GM12878 (cell line): ENCODE data around the gene PTPRM. TPM values are rescaled to one million over a fixed set of nuclear protein-coding genes. Genes with fewer than 3 reads are reported as not detected.

Experiments
- ATAC-seq: fragments of 200-7000 bp; cut with Tn5 transposase; 3 replicates; pipeline ENCODE4 v1.9.1; 2020; ENCODE audit warnings: mild to moderate bottlenecking, moderate library complexity
- BruUV-seq: library from RNA; stranded (reverse); fragments of 400-500 nt; replicated peaks from 2 replicates; lab custom pipeline; 2021; lab: Mats Ljungman, UMichigan
- CTCF ChIA-PET: fragments of 300-600 bp; sonication (Branson Sonifier 250); formaldehyde crosslinking; extraction: SDS; loops from one replicate; lab custom pipeline; 2021; ENCODE audit warnings: inconsistent platforms; lab: Yijun Ruan, JAX
- POLR2A ChIA-PET: fragments of 350-600 bp; formaldehyde crosslinking; extraction: SDS; loops from one replicate; lab custom pipeline; 2021; ENCODE audit warnings: inconsistent platforms; lab: Charles Lee
- RAD21 ChIA-PET: fragments of 300-600 bp; sonication (Branson Sonifier 250); formaldehyde crosslinking; loops from one replicate; lab custom pipeline; 2023; ENCODE audit warnings: antibody characterized with exemption; ENCODE audit not compliant: unreplicated experiment; lab: Charles Lee
- SMC1A ChIA-PET: fragments of 300-600 bp; sonication (Branson Sonifier 250); formaldehyde crosslinking; loops from one replicate; lab custom pipeline; 2023; ENCODE audit not compliant: unreplicated experiment, uncharacterized antibody; lab: Charles Lee
- DNase-seq: peaks from one replicate; pipeline ENCODE4 v3.0.0-alpha.2; 2011; ENCODE audit warnings: low read depth, low spot score
- FAIRE-seq: peaks from 3 replicates; lab custom pipeline; 2011; peaks lifted over from hg19 to GRCh38; lab: Jason Lieb, UNC
- H2AFZ ChIP-seq: 2 replicates; pipeline ENCODE4 v1.6.0; 2011; ENCODE audit warnings: low read depth, low read length, control low read depth; ENCODE audit not compliant: control insufficient read depth
- H3K27ac ChIP-seq: 2 replicates; pipeline ENCODE4 v1.5.1; 2011; ENCODE audit warnings: control low read depth; ENCODE audit not compliant: control insufficient read depth, insufficient read depth
- H3K27me3 ChIP-seq, 2 experiments: replicated peaks in 1 of 2; 2 replicates each; pipeline versions ENCODE4 v1.6.0 to v1.6.1; 2011; ENCODE audit warnings: low read length in 1 of 2; ENCODE audit not compliant: control insufficient read depth in 2 of 2, insufficient read depth in 2 of 2
- H3K36me3 ChIP-seq, 2 experiments: 2 replicates each; pipeline ENCODE4 v1.5.1; 2011; ENCODE audit warnings: low read length in 1 of 2; ENCODE audit not compliant: control insufficient read depth in 2 of 2, insufficient read depth in 2 of 2
- H3K4me1 ChIP-seq: 2 replicates; pipeline ENCODE4 v1.6.1; 2011; ENCODE audit warnings: mild to moderate bottlenecking, low read length, moderate library complexity, mixed read lengths; ENCODE audit not compliant: control insufficient read depth, insufficient read depth
- H3K4me2 ChIP-seq: 2 replicates; pipeline ENCODE4 v1.6.0; 2011; ENCODE audit warnings: control low read depth; ENCODE audit not compliant: control insufficient read depth, insufficient read depth
- H3K4me3 ChIP-seq: fragments of 200-600 bp; sonication (generic); 2 replicates; pipeline ENCODE4 v1.5.1; 2016
- H3K79me2 ChIP-seq: 2 replicates; pipeline ENCODE4 v1.6.0; 2011; ENCODE audit warnings: low read length; ENCODE audit not compliant: control insufficient read depth, insufficient read depth
- H3K9ac ChIP-seq: 2 replicates; pipeline ENCODE4 v1.8.0; 2011; ENCODE audit warnings: low read length, control low read depth, mixed read lengths; ENCODE audit not compliant: control insufficient read depth, insufficient read depth
- H3K9me3 ChIP-seq: replicated peaks from 3 replicates; pipeline ENCODE4 v1.5.1; 2011; ENCODE audit warnings: mild to moderate bottlenecking, low read length; ENCODE audit not compliant: control insufficient read depth, insufficient read depth
- H4K20me1 ChIP-seq: 2 replicates; pipeline ENCODE4 v1.6.0; 2011; ENCODE audit not compliant: control insufficient read depth, insufficient read depth
- ATF3 ChIP-seq: IDR thresholded peaks from 2 replicates; pipeline ENCODE4 v1.6.1; 2011; ENCODE audit warnings: low read depth, mild to moderate bottlenecking, low read length, moderate library complexity, borderline replicate concordance; ENCODE audit errors: extremely low read depth
- CREB1 ChIP-seq: IDR thresholded peaks from 2 replicates; pipeline ENCODE4 v1.6.1; 2012; ENCODE audit warnings: low read depth, mild to moderate bottlenecking, inconsistent platforms
- FOXM1 ChIP-seq: IDR thresholded peaks from 2 replicates; pipeline ENCODE4 v1.6.1; 2012; ENCODE audit warnings: low read depth, mild to moderate bottlenecking, inconsistent platforms, low read length, moderate library complexity
- GABPA ChIP-seq: IDR thresholded peaks from 2 replicates; pipeline ENCODE4 v1.6.1; 2014; ENCODE audit warnings: antibody characterized with exemption, low read depth, mild to moderate bottlenecking, inconsistent platforms
- KLF5 ChIP-seq: fragments of 450-650 bp; IDR thresholded peaks from 2 replicates; pipeline ENCODE4 v1.6.1; 2014; ENCODE audit warnings: mild to moderate bottlenecking; ENCODE audit not compliant: partially characterized antibody
- MTA2 ChIP-seq: fragments of 450-650 bp; IDR thresholded peaks from 2 replicates; pipeline ENCODE4 v1.6.1; 2016; ENCODE audit warnings: low read depth, mild to moderate bottlenecking, moderate library complexity
- NFIC ChIP-seq: IDR thresholded peaks from 2 replicates; pipeline ENCODE4 v1.6.1; 2012; ENCODE audit warnings: low read depth, mild to moderate bottlenecking, inconsistent platforms, low read length, moderate library complexity
- SP1 ChIP-seq: IDR thresholded peaks from one replicate; pipeline ENCODE4 v1.6.1; 2011; ENCODE audit warnings: low read depth, low read length
- TARDBP ChIP-seq: IDR thresholded peaks from 2 replicates; pipeline ENCODE4 v1.6.1; 2016; ENCODE audit warnings: borderline replicate concordance
- WGBS: methylation state at CpG from one replicate; pipeline ENCODE4 v1.1.6; 2016; ENCODE audit warnings: low lambda C conversion rate; ENCODE audit not compliant: insufficient replicate concordance, insufficient coverage; ENCODE audit errors: missing lambda C conversion rate; 5-methylcytosine and 5-hydroxymethylcytosine counted together
- in situ Hi-C: fragments of 300-500 bp; cut with MboI; formaldehyde crosslinking; loops from 9 replicates; pipeline ENCODE4 v1.14.3; 2018; ENCODE audit warnings: mixed read lengths
- intact Hi-C: fragments of 100-400 bp; cut with micrococcal nuclease; formaldehyde crosslinking; loops from one replicate; pipeline ENCODE4 v1.14.2; 2022; ENCODE audit not compliant: unreplicated experiment
- polyA plus RNA-seq, 11 experiments: library from polyadenylated mRNA; depleted of rRNA in 4 of 11; unstranded in 6 of 11; stranded (reverse) in 5 of 11; fragments of >200 nt; fragmentation: Nextera tagmentation in 4 of 11; fragmentation: Illumina TruSeq in 1 of 11; extraction: Ambion mirVana in 4 of 11; extraction: Trizol in 1 of 11; gene quantifications; 1 replicate in 1 of 11; 2 replicates in 10 of 11; pipeline versions ENCODE4 v1.2.1 to v1.2.3, GENCODE V29; 2011 to 2016; ENCODE audit warnings: inconsistent platforms in 2 of 11, missing spikeins in 2 of 11, low read depth in 1 of 11
- total RNA-seq, 4 experiments: library from RNA; depleted of rRNA in 3 of 4; stranded (reverse); fragments of >200 nt in 3 of 4; fragmentation: Illumina TruSeq in 1 of 4; extraction: Trizol in 1 of 4; gene quantifications; 2 replicates each; pipeline versions ENCODE4 v1.2.1 to v1.2.3, GENCODE V29; 2013 to 2021
- TF ChIP-seq, protein P1 (sequence below): fragments of 450-650 bp; formaldehyde crosslinking; IDR thresholded peaks from 2 replicates; pipeline ENCODE4 v1.4.0; 2020; ENCODE audit warnings: mild to moderate bottlenecking, moderate library complexity
- TF ChIP-seq, protein P2 (sequence below): fragments of 450-650 bp; formaldehyde crosslinking; IDR thresholded peaks from 2 replicates; pipeline ENCODE4 v1.5.0; 2022; ENCODE audit warnings: mild to moderate bottlenecking, missing genetic modification characterization
- TF ChIP-seq, protein P3 (sequence below): fragments of 450-650 bp; IDR thresholded peaks from 2 replicates; pipeline ENCODE4 v1.6.1; 2016; ENCODE audit warnings: mild to moderate bottlenecking, moderate library complexity, borderline replicate concordance

Gene PTPRM
- total and polyA plus RNA-seq, 10 of the 15 experiments (the other 5 are each of a cell fraction or from before 2014, with no cell fraction given), result 0.07 to 22.6 (median 0.60) TPM

DNA sequence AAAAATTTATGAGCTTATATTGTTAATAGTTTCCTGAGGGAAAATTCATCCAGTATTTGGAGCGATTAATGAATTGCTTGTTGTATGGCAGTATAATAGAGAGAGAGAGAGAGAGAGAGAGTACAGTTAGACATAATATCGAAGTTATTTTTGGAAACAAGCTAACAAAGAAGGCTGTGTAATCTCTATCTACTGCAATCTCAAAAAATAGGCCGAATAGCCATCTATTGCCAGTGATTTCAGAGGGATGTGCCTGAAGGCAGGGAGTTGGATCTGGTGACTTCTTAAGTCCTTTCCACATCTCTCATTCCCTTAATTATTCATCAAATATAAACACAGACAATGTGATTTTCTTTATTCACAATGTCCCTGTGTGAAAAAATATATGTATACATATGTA lies 609.0 kb downstream of the PTPRM start (continued):
- TF ChIP-seq SP1 (no peak), CREB1 (no peak), KLF5 (no peak), GABPA (no peak), MTA2 (no peak)

DNA sequence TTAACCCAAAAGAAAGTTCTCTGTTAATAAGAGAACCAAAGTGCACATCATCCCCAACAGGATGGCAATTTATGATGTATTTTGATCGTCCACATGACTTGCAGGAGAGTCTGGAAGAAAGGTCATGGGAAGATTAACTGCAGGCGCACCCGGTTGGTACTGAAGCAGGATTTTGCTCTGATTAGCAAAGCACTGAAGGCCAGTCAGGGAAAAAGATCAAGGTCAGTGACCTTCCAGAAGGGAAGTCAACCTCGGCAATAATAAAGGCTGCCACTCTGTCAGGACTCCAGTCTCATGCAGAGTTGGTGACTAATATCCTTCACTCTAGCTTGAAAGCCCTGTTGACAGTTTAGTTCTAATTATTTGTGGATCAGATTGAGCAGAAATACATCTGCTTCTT lies 609.4 kb downstream of the PTPRM start:
- Histone ChIP-seq H3K4me3 (no peak overlapping the region), H3K9me3 (no peaks in the 10 kb centered on the region), H3K4me1 (no peaks in the 10 kb centered on the region), H3K36me3 (no peaks in the 10 kb centered on the region), H3K4me2 (no peak overlapping the region), H3K79me2 (no peaks in the 10 kb centered on the region), H2AFZ (no peak overlapping the region), H3K9ac (no peak overlapping the region), H4K20me1 (no peaks in the 10 kb centered on the region), H3K27ac (no peak overlapping the region), H3K27me3 (no peaks in the 10 kb centered on the region)
- no peak for FAIRE-seq
- ChIA-PET RAD21 (no interaction called here), POLR2A (no interaction called here), SMC1A (no interaction called here), CTCF (interaction anchor here (1.2 kb wide), 1 partner anchor 19 kb away, joined by 3 read pairs; no protein-coding TSS in a partner anchor)
- no TSS peak for BruUV-seq
- no peak for ATAC-seq
- no peak for DNase-seq
- 23% methylated on average over 4 of the region's 4 CpGs for WGBS
- intact Hi-C loops, result no loop called here
- in situ Hi-C loops, result no loop called here
- TF ChIP-seq FOXM1, result no peak
- TF ChIP-seq NFIC, result no peak
- no peak for TF ChIP-seq TARDBP
- TF ChIP-seq, protein P1, sequence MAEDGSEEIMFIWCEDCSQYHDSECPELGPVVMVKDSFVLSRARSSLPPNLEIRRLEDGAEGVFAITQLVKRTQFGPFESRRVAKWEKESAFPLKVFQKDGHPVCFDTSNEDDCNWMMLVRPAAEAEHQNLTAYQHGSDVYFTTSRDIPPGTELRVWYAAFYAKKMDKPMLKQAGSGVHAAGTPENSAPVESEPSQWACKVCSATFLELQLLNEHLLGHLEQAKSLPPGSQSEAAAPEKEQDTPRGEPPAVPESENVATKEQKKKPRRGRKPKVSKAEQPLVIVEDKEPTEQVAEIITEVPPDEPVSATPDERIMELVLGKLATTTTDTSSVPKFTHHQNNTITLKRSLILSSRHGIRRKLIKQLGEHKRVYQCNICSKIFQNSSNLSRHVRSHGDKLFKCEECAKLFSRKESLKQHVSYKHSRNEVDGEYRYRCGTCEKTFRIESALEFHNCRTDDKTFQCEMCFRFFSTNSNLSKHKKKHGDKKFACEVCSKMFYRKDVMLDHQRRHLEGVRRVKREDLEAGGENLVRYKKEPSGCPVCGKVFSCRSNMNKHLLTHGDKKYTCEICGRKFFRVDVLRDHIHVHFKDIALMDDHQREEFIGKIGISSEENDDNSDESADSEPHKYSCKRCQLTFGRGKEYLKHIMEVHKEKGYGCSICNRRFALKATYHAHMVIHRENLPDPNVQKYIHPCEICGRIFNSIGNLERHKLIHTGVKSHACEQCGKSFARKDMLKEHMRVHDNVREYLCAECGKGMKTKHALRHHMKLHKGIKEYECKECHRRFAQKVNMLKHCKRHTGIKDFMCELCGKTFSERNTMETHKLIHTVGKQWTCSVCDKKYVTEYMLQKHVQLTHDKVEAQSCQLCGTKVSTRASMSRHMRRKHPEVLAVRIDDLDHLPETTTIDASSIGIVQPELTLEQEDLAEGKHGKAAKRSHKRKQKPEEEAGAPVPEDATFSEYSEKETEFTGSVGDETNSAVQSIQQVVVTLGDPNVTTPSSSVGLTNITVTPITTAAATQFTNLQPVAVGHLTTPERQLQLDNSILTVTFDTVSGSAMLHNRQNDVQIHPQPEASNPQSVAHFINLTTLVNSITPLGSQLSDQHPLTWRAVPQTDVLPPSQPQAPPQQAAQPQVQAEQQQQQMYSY (CRISPR knock-in tag), result no peak
- TF ChIP-seq, protein P2, sequence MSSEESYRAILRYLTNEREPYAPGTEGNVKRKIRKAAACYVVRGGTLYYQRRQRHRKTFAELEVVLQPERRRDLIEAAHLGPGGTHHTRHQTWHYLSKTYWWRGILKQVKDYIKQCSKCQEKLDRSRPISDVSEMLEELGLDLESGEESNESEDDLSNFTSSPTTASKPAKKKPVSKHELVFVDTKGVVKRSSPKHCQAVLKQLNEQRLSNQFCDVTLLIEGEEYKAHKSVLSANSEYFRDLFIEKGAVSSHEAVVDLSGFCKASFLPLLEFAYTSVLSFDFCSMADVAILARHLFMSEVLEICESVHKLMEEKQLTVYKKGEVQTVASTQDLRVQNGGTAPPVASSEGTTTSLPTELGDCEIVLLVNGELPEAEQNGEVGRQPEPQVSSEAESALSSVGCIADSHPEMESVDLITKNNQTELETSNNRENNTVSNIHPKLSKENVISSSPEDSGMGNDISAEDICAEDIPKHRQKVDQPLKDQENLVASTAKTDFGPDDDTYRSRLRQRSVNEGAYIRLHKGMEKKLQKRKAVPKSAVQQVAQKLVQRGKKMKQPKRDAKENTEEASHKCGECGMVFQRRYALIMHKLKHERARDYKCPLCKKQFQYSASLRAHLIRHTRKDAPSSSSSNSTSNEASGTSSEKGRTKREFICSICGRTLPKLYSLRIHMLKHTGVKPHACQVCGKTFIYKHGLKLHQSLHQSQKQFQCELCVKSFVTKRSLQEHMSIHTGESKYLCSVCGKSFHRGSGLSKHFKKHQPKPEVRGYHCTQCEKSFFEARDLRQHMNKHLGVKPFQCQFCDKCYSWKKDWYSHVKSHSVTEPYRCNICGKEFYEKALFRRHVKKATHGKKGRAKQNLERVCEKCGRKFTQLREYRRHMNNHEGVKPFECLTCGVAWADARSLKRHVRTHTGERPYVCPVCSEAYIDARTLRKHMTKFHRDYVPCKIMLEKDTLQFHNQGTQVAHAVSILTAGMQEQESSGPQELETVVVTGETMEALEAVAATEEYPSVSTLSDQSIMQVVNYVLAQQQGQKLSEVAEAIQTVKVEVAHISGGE (CRISPR knock-in tag), result no peak
- TF ChIP-seq, protein P3, sequence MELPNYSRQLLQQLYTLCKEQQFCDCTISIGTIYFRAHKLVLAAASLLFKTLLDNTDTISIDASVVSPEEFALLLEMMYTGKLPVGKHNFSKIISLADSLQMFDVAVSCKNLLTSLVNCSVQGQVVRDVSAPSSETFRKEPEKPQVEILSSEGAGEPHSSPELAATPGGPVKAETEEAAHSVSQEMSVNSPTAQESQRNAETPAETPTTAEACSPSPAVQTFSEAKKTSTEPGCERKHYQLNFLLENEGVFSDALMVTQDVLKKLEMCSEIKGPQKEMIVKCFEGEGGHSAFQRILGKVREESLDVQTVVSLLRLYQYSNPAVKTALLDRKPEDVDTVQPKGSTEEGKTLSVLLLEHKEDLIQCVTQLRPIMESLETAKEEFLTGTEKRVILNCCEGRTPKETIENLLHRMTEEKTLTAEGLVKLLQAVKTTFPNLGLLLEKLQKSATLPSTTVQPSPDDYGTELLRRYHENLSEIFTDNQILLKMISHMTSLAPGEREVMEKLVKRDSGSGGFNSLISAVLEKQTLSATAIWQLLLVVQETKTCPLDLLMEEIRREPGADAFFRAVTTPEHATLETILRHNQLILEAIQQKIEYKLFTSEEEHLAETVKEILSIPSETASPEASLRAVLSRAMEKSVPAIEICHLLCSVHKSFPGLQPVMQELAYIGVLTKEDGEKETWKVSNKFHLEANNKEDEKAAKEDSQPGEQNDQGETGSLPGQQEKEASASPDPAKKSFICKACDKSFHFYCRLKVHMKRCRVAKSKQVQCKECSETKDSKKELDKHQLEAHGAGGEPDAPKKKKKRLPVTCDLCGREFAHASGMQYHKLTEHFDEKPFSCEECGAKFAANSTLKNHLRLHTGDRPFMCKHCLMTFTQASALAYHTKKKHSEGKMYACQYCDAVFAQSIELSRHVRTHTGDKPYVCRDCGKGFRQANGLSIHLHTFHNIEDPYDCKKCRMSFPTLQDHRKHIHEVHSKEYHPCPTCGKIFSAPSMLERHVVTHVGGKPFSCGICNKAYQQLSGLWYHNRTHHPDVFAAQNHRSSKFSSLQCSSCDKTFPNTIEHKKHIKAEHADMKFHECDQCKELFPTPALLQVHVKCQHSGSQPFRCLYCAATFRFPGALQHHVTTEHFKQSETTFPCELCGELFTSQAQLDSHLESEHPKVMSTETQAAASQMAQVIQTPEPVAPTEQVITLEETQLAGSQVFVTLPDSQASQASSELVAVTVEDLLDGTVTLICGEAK, result no peak
- no peak for TF ChIP-seq ATF3
- TF ChIP-seq CREB1, result no peak
